Measurements from ENCODE around the gene SORCS2. TPM values are rescaled to one million over a fixed set of nuclear protein-coding genes. Genes with fewer than 3 reads are reported as not detected.

The SORCS2 gene
- total and polyA plus RNA-seq, 2 of the 13 experiments (the other 11 are each of a cell fraction or from before 2014, with no cell fraction given): 0.82 to 1.0 TPM

DNA sequence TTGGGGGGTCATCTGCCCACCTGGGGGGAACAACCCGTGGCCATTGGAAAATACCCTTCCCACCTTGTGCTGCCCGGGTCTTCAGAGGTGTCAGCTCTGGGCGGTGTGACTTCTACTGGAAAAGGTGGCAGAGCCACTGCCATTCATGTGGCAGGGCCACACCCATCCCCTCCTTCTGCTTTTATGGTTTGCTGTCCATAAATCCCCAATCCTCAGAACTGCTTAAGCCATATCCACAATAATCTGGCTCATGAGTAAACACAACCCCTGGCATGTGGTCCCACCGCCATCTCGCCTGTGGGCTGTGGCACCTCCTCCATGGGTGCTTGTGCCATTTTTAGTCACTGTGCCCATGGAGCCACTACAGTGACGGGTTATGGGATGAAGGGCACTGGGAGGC is 20.6 kb downstream of the SORCS2 start:
- DNase-seq (ENCODE audit: low spot score) (no peak), ATAC-seq (no peak), FAIRE-seq (no peak)
- no peak overlapping the region for H3K4me3 ChIP-seq (replicated peaks in 1 of 3; ENCODE audit: insufficient read depth in 1 of 3, low read depth in 2 of 3, low read length in 3 of 3)
- H3K4me1 ChIP-seq (ENCODE audit: insufficient read depth, low read length): peaks cover 19% of the 10 kb centered on the region
- no peaks in the 10 kb centered on the region for H4K20me1 ChIP-seq (ENCODE audit: insufficient read depth, low read length)
- H3K4me2 ChIP-seq (ENCODE audit: low read depth, low read length): no peak overlapping the region
- no TSS peak for BruUV-seq (replicated peaks)
- intact Hi-C loops (cut with micrococcal nuclease; ENCODE audit: unreplicated experiment): no loop called here
- peaks cover 8% of the 10 kb centered on the region for H3K9me3 ChIP-seq (ENCODE audit: low read length)
- no peak overlapping the region for H2AFZ ChIP-seq (ENCODE audit: low read length)
- no peak overlapping the region for H3K27ac ChIP-seq (ENCODE audit: extremely low read length, insufficient read depth, low read length)
- H3K9ac ChIP-seq (ENCODE audit: insufficient read depth, low read depth, low read length): no peak overlapping the region
- CTCF ChIA-PET (ENCODE audit: low intra/inter-chr PET ratio, low total read pairs): no interaction called here
- 35% methylated on average over 3 of the region's 6 CpGs for WGBS (ENCODE audit: low lambda C conversion rate)
- H3K79me2 ChIP-seq (ENCODE audit: insufficient read depth, low read length): no peaks in the 10 kb centered on the region
- in situ Hi-C loops (cut with HindIII; ENCODE audit: extremely low pct_ligation_motif_present, low pct_unique_long_range_greater_than_20kb): no loop called here
- POLR2A ChIA-PET: no interaction called here
- no peaks in the 10 kb centered on the region for H3K36me3 ChIP-seq (replicated peaks in 1 of 2; ENCODE audit: control insufficient read depth in 1 of 2, insufficient read depth in 2 of 2, low read length in 2 of 2)
- H3K27me3 ChIP-seq (ENCODE audit: control insufficient read depth in 1 of 2, insufficient read depth in 2 of 2, low read length in 2 of 2): peaks cover 2 to 11% of the 10 kb centered on the region in 2 experiments; a peak in 4 of 5 replicates
- TF ChIP-seq ZNF12 (CRISPR knock-in tag; IDR thresholded peaks at IDR 0.05): no peak
- no peak for TF ChIP-seq NKX3-1 (CRISPR knock-in tag; IDR thresholded peaks at IDR 0.05)
- TF ChIP-seq ZFP90 (CRISPR knock-in tag; IDR thresholded peaks at IDR 0.05; ENCODE audit: borderline replicate concordance): no peak
- TF ChIP-seq DPF2 (CRISPR knock-in tag; IDR thresholded peaks at IDR 0.05; ENCODE audit: borderline replicate concordance, low read depth): no peak
- TF ChIP-seq ZMYM4 (CRISPR knock-in tag; IDR thresholded peaks at IDR 0.05): no peak
- TF ChIP-seq, protein P1, sequence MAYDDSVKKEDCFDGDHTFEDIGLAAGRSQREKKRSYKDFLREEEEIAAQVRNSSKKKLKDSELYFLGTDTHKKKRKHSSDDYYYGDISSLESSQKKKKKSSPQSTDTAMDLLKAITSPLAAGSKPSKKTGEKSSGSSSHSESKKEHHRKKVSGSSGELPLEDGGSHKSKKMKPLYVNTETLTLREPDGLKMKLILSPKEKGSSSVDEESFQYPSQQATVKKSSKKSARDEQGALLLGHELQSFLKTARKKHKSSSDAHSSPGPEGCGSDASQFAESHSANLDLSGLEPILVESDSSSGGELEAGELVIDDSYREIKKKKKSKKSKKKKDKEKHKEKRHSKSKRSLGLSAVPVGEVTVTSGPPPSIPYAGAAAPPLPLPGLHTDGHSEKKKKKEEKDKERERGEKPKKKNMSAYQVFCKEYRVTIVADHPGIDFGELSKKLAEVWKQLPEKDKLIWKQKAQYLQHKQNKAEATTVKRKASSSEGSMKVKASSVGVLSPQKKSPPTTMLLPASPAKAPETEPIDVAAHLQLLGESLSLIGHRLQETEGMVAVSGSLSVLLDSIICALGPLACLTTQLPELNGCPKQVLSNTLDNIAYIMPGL (CRISPR knock-in tag; IDR thresholded peaks at IDR 0.05; ENCODE audit: borderline replicate concordance in 1 of 2, low read depth in 1 of 2): no peak
- no peak for TF ChIP-seq ZNF709 (CRISPR knock-in tag; IDR thresholded peaks at IDR 0.05)
- no peak for TF ChIP-seq MAZ (IDR thresholded peaks at IDR 0.05; ENCODE audit: borderline replicate concordance, low read depth, low read length)
- no peak for TF ChIP-seq MAZ (CRISPR knock-in tag; IDR thresholded peaks at IDR 0.05; ENCODE audit: low read depth)
- no peak for TF ChIP-seq IKZF1 (IDR thresholded peaks at IDR 0.05)
- no peak for TF ChIP-seq KLF11 (CRISPR knock-in tag; IDR thresholded peaks at IDR 0.05)
- TF ChIP-seq NCOR1 (IDR thresholded peaks at IDR 0.05; ENCODE audit: borderline replicate concordance, low read length): no peak
- no peak for TF ChIP-seq ZNF615 (CRISPR knock-in tag; IDR thresholded peaks at IDR 0.05; ENCODE audit: borderline replicate concordance)
